ENCODE results near the gene CSTPP1.

CSTPP1 gene

GRCh38 chr11:47132981-47133380, 196.4 kb downstream of the CSTPP1 start:
- DNase-seq (ENCODE audit: low read depth) = no peak

DNA sequence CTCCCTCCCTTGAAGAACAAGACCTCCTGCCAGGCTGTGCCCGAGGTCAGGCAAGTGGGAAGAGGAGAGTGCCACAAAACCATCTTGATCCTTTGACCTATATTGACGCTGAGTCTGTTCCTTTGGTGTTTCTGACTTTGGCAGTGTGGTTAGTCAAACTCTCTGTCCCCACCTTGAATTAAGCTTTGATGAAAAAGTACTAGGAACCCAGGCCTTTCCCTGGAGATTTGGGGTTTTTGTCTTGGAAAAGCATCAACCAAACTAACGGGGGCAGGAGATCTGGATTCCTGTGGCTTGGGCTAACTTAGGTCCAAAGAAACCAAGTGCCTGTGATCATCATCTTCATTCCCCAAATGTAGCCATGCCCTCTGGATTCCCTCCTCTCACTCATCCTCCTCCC, 199.8 kb downstream of the CSTPP1 start:
- DNase-seq (ENCODE audit: low read depth) = no peak

DNA sequence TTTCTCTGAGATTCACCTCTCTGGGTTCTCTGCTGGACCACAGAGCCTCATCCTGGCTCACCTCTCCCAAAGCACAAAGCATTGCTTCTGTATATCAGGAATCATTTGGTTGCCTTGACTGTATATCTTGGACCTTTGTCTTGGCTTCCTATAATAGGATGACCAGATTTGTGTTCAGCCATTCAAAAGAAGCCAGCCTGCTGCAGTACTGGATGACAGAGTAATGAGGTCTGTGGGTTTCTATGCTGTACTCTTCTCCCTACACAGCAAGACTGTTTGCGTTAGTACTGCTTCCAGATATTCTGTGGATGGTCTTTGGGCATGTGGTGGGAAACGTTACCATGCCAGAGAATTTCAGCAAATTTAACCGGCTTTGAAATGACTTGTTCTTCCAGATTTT, 200.4 kb downstream of the CSTPP1 start:
- no peak for DNase-seq (ENCODE audit: low read depth)

GRCh38 chr11:47137476-47137875, 200.9 kb downstream of the CSTPP1 start:
- DNase-seq (ENCODE audit: low read depth) = no peak

DNA sequence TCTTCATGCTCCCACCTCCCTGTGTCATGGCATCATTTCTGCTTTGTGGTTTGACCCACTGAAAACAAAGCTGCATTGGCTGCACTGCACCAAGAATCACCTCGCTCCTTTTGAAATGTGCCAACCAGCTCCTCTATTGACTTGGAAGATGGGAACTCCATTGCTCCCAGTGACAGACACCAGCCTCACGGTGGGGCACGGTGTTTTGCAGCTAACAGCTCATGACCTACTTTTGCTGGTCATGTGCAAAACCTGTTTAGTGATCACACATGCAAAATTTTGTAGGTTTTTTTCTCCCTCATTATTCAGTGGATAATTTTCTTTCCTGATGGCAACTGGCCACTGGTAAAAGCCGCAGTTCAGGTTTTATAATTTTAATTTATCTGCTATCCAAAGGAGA, 203.3 kb downstream of the CSTPP1 start:
- no peak for DNase-seq (ENCODE audit: low read depth)

DNA sequence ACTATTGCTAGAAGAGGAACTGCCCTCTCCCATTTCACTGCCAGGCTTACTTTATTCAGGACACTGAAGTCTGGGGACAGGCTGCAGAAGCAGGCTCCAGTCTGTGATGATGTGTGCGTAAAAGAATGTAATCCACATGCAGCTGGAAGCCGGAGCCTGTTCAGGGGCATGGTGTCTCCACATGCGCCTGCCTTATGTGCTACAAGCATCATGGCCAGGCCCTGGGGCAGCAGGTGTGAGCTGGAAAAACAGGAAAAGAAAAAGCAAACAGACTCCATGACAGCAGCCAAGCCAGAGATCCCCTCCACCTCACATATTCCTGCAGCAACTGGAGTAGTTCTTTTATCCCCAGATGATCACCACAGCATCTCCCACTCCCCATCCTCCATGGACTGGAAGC, 206.8 kb downstream of the CSTPP1 start:
- DNase-seq (ENCODE audit: low read depth) = no peak

DNA sequence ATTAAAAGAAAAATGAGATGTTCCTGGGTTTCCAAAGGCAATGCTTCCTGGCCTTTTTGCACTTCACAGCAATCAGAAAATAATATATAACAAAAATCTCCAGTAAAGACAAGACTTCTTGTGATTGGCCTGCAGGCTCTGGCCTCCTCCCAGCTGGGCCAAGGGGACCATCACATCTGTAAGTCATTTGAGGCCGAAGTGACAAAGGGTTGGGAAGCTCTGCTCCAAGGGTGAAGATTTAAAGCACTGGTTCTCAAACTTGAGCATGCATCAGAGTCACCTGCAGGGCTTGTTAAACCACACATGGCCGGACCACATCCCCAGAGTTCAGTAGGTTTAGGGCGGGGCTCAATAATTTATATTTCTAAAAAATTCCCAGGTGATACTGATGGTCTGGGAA, 208.0 kb downstream of the CSTPP1 start:
- no peak for DNase-seq (ENCODE audit: low read depth)

DNA sequence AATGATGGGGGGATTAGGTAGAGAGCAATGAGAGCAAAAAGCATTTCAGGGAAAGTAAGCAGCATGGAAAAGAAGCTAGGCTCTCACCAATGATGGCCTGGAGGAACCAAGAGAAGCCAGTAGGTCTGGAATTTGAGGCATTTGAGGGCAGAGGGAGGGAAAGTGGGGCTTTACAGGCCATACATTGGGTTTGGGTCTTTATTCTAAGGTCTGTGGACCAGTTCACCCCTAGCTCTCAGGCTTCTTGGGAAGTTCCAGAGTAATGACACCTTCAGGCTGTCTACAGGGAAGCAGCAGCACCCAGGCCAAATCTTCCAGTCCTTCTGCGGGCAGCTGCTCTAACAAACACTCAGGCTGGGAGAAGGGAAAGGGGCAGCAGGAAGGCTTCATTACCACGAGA, 210.7 kb downstream of the CSTPP1 start:
- no peak for DNase-seq (ENCODE audit: low read depth)

GRCh38 chr11:47147681-47148080, 211.1 kb downstream of the CSTPP1 start:
- no peak for DNase-seq (ENCODE audit: low read depth)

GRCh38 chr11:47148270-47148669, 211.7 kb downstream of the CSTPP1 start:
- no peak for DNase-seq (ENCODE audit: low read depth)

GRCh38 chr11:47148903-47149531, 212.5 kb downstream of the CSTPP1 start:
- DNase-seq (ENCODE audit: low read depth) = no peak

DNA sequence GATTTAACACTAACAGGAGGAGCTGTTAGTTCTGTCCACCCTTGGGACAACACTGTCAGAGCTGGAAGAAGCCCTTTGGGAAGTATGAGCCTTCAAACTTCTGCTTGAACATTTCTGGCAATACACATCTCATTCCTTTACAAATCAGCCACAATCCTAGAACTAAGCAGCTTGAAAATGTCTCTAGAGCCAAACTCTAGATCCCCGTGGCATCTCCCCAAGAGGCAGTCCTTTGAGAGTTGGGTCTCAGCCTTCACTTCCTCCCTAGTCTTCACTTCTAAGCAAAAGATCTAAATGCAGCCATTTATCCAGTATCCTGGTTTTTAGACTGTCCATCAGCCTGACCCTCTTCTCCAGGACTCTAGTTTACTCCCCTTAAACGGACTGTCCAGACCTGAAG, 213.2 kb downstream of the CSTPP1 start:
- no peak for DNase-seq (ENCODE audit: low read depth)

DNA sequence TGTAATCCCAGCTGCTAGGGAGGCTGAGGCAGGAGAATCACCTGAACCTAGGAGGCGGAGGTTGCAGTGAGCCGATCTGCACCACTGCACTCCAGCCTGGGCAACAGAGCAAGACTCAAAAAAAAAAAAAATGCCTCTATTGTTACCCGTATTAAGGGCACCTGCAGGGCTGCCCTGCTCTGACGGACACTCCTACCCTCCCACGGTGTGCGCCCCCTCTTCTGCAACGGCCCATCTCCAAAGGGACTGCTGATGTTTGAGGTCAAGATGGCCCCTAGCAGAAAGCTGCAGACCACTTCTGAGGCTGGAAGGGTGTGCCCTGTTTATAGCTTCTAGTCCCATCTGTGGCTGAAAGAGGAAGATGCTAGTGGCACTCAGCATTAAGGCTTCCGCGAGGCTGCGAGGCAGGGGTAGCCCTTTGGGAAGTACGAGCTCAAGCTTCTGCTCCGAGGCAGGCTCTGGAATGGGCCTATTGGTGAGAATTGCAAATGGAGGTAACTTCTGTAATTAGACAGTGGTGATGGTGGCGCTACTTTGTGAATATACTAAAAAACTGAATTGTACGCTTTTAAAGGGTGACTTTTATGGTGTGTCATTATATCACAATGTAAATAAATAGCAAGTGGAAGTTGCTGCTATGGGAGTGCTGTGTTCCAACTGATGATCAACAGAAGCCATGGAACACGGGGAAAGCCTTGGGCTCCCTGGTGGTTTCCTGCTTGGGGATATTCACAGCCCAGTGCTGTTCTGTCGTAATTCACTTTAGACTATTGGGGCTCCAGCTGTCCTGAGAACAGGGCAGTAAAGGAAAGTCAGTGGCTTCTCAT, 215.8 kb downstream of the CSTPP1 start:
- DNase-seq (ENCODE audit: low read depth) = no peak

- DNase-seq (ENCODE audit: low read depth) = peak; percentile 55
Measured at GRCh38 chr11:47152953-47153950, 216.7 kb downstream of the CSTPP1 start.

GRCh38 chr11:47154616-47155570, 218.3 kb downstream of the CSTPP1 start:
- no peak for DNase-seq (ENCODE audit: low read depth)

- no peak for DNase-seq (ENCODE audit: low read depth)
Measured at GRCh38 chr11:47155879-47156278, 219.3 kb downstream of the CSTPP1 start.

DNA sequence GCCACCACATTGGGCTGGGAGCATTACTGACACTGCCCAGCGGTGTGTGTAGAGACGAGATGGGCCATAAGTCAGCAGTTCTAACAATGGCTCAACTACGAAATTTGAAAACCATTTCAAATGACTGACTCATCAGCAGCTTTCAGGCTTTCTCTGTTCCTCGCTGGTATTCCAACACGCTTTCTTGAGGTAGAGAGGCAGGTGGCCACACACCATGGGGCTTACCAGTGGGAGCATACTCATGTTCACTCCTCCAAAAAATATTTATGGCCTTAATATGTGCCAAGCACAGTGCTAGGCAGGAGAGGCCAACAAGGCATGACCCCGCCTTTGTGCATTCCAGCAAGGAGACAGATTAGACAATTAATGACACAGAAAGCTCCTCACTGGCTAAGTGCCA, 219.8 kb downstream of the CSTPP1 start:
- no peak for DNase-seq (ENCODE audit: low read depth)

GRCh38 chr11:47156951-47157350, 220.4 kb downstream of the CSTPP1 start:
- DNase-seq (ENCODE audit: low read depth) = no peak

GRCh38 chr11:47157805-47158204, 221.2 kb downstream of the CSTPP1 start:
- no peak for DNase-seq (ENCODE audit: low read depth)

- DNase-seq (ENCODE audit: low read depth) = no peak
Measured at GRCh38 chr11:47158242-47158641, 221.7 kb downstream of the CSTPP1 start.

GRCh38 chr11:47160753-47161133, 224.2 kb downstream of the CSTPP1 start:
- no peak for DNase-seq (ENCODE audit: low read depth)
